OCI-LY7 (cell line): ENCODE results near the gene DAPK2. TPM values are rescaled to one million over a fixed set of nuclear protein-coding genes. Genes with fewer than 3 reads are reported as not detected.

Experiments
- BruUV-seq: library from RNA; stranded (reverse); fragments of 400-500 nt; replicated peaks from 2 replicates; lab custom pipeline; 2021; lab: Mats Ljungman, UMichigan
- CTCF ChIA-PET: fragments of 300-600 bp; sonication (Branson Sonifier 250); formaldehyde crosslinking; loops from one replicate; lab custom pipeline; 2022; ENCODE audit warnings: antibody characterized with exemption; ENCODE audit not compliant: unreplicated experiment; lab: Charles Lee
- POLR2A ChIA-PET: fragments of 300-600 bp; sonication (Branson Sonifier 250); formaldehyde crosslinking; loops from one replicate; lab custom pipeline; 2022; ENCODE audit warnings: antibody characterized with exemption; lab: Charles Lee
- DNase-seq: peaks from one replicate; pipeline ENCODE4 v3.0.0-alpha.2; 2015; ENCODE audit warnings: low spot score
- H2AFZ ChIP-seq: fragments of 200-600 bp; sonication (generic), shearing (Covaris generic); 2 replicates; pipeline ENCODE4 v1.6.1; 2014; ENCODE audit warnings: mild to moderate bottlenecking, antibody characterized with exemption, low read length, moderate library complexity
- H3K27ac ChIP-seq: fragments of 200-600 bp; sonication (generic); 2 replicates; pipeline ENCODE4 v1.5.1; 2014; ENCODE audit warnings: mixed run types, low read depth, mild to moderate bottlenecking, moderate library complexity, low read length, inconsistent platforms; ENCODE audit not compliant: poor library complexity, severe bottlenecking
- H3K36me3 ChIP-seq: fragments of 200-600 bp; sonication (generic); 2 replicates; pipeline ENCODE4 v1.6.1; 2014; ENCODE audit warnings: mild to moderate bottlenecking, antibody characterized with exemption, low read length, moderate library complexity, mixed read lengths; ENCODE audit not compliant: insufficient read depth
- H3K4me1 ChIP-seq: fragments of 200-600 bp; sonication (generic); 2 replicates; pipeline ENCODE4 v1.5.1; 2014; ENCODE audit warnings: mild to moderate bottlenecking, low read length; ENCODE audit not compliant: insufficient read depth, poor library complexity, severe bottlenecking
- H3K4me2 ChIP-seq: fragments of 200-600 bp; sonication (generic); 2 replicates; pipeline ENCODE4 v1.6.1; 2014; ENCODE audit warnings: mild to moderate bottlenecking, low read length
- H3K4me3 ChIP-seq: fragments of 200-600 bp; sonication (generic); 2 replicates; pipeline ENCODE4 v1.5.1; 2014; ENCODE audit warnings: mild to moderate bottlenecking, low read depth, low read length; ENCODE audit not compliant: poor library complexity, severe bottlenecking
- H3K79me2 ChIP-seq: fragments of 200-600 bp; sonication (generic); 2 replicates; pipeline ENCODE4 v1.6.1; 2016; ENCODE audit warnings: low read depth, mild to moderate bottlenecking, low read length, moderate library complexity, mixed read lengths; ENCODE audit not compliant: insufficient read depth
- H3K9me2 ChIP-seq: fragments of 200-600 bp; sonication (generic); 2 replicates; pipeline ENCODE4 v1.6.1; 2016; ENCODE audit warnings: mild to moderate bottlenecking, low read length, mixed read lengths; ENCODE audit not compliant: insufficient read depth
- H3K9me3 ChIP-seq: fragments of 200-600 bp; sonication (generic); 2 replicates; pipeline ENCODE4 v1.6.1; 2014; ENCODE audit warnings: mild to moderate bottlenecking, mixed run types, low read length, mixed read lengths
- H4K20me1 ChIP-seq: fragments of 200-600 bp; sonication (generic); 2 replicates; pipeline ENCODE4 v1.6.1; 2014; ENCODE audit warnings: mild to moderate bottlenecking, antibody characterized with exemption, low read length, moderate library complexity, mixed read lengths; ENCODE audit not compliant: insufficient read depth
- EZH2phosphoT487 ChIP-seq: fragments of 200-600 bp; sonication (generic); IDR thresholded peaks from 2 replicates; pipeline ENCODE4 v1.6.1; 2018; ENCODE audit warnings: low read depth, borderline replicate concordance, mild to moderate bottlenecking, mixed run types, antibody characterized with exemption, low read length, moderate library complexity, mixed read lengths
- intact Hi-C: fragments of 100-400 bp; cut with micrococcal nuclease; formaldehyde crosslinking; loops from one replicate; pipeline ENCODE4 v1.10.0; 2022; ENCODE audit not compliant: unreplicated experiment
- total RNA-seq, 2 experiments: library from RNA; depleted of rRNA in 1 of 2; stranded (reverse); fragments of >200 nt in 1 of 2; shearing (Covaris generic) in 1 of 2; gene quantifications; 2 replicates each; pipeline ENCODE4 v1.2.3, GENCODE V29; 2014 to 2022
- TF ChIP-seq, protein P1 (sequence below): fragments of 200-600 bp; sonication (generic); conservative IDR thresholded peaks from 2 replicates; pipeline ENCODE4 v1.5.1; 2014; ENCODE audit warnings: mild to moderate bottlenecking, antibody characterized with exemption, low read length, moderate library complexity, mixed read lengths

Gene DAPK2
- total RNA-seq, 2 experiments from 2014 or later, result 0.36 to 1.2 TPM

DNA sequence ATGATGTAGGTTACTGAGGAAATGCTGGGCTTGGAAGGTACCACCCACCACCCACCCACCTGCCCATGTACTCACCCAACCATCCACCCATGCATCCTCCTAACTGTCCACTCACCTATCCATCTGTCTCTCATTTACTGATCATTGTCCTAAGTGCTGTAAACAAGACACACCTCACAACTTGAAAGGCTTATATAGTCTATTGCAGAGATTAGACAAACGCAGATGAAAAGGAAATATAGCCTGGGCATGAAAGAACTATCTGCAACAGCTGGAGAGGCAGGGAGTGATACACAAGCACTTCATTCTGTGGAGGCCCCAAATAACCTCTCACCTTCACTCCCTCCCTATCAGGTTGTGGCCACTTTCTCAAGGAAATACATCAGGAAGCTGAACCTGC lies 54.0 kb downstream of the DAPK2 start:
- H3K27ac ChIP-seq, result peak overlapping the region; percentile 62
- no peaks in the 10 kb centered on the region for H3K36me3 ChIP-seq
- H3K4me2 ChIP-seq, result peak overlapping the region; percentile 31
- CTCF ChIA-PET, result no interaction called here
- H3K4me3 ChIP-seq, result peak overlapping the region; percentile 10
- no peaks in the 10 kb centered on the region for H3K9me2 ChIP-seq
- POLR2A ChIA-PET, result interaction anchor here (0.6 to 1.3 kb wide), 3 partner anchors 15 to 310 kb away, joined by 4 read pairs; no protein-coding TSS in a partner anchor
- no peaks in the 10 kb centered on the region for H4K20me1 ChIP-seq
- peak overlapping the region; percentile 47 for H2AFZ ChIP-seq
- peak; percentile 68 for DNase-seq
- H3K9me3 ChIP-seq, result no peaks in the 10 kb centered on the region
- peaks cover 30% of the 10 kb centered on the region for H3K4me1 ChIP-seq
- no peaks in the 10 kb centered on the region for H3K79me2 ChIP-seq
- no peak for TF ChIP-seq EZH2phosphoT487
- TF ChIP-seq, protein P1, sequence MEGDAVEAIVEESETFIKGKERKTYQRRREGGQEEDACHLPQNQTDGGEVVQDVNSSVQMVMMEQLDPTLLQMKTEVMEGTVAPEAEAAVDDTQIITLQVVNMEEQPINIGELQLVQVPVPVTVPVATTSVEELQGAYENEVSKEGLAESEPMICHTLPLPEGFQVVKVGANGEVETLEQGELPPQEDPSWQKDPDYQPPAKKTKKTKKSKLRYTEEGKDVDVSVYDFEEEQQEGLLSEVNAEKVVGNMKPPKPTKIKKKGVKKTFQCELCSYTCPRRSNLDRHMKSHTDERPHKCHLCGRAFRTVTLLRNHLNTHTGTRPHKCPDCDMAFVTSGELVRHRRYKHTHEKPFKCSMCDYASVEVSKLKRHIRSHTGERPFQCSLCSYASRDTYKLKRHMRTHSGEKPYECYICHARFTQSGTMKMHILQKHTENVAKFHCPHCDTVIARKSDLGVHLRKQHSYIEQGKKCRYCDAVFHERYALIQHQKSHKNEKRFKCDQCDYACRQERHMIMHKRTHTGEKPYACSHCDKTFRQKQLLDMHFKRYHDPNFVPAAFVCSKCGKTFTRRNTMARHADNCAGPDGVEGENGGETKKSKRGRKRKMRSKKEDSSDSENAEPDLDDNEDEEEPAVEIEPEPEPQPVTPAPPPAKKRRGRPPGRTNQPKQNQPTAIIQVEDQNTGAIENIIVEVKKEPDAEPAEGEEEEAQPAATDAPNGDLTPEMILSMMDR, result no peak
- intact Hi-C loops, result no loop called here
- no TSS peak for BruUV-seq

DNA sequence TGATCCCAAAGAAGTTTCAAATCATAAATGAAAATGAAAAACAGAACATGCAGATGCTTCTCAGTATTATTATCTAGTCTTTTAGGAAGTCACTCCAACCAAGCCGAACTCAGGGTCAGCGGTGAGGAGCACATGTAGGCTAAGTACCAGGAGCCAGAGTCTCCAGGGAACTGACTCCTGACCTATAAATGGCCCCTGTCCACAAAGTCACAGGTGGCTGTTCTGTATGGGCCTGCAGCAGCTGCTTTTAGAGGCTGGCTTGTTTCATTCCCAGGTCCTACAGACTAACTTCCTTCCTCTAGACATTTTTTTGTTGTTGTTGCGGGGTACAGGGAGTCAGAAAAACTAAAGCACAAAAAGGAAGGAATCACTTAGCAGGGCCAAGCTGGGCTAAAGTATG lies 54.6 kb downstream of the DAPK2 start:
- H4K20me1 ChIP-seq, result no peaks in the 10 kb centered on the region
- H3K9me2 ChIP-seq, result no peaks in the 10 kb centered on the region
- DNase-seq, result peak; percentile 45
- CTCF ChIA-PET, result no interaction called here
- no peaks in the 10 kb centered on the region for H3K36me3 ChIP-seq
- H3K27ac ChIP-seq, result peak overlapping the region; percentile 62
- POLR2A ChIA-PET, result interaction anchor here (0.6 to 1.3 kb wide), 3 partner anchors 15 to 309 kb away, joined by 4 read pairs; no protein-coding TSS in a partner anchor
- H3K4me1 ChIP-seq, result peaks cover 36% of the 10 kb centered on the region
- intact Hi-C loops, result no loop called here
- peak overlapping the region; percentile 10 for H3K4me3 ChIP-seq
- no peaks in the 10 kb centered on the region for H3K9me3 ChIP-seq
- no peak for TF ChIP-seq EZH2phosphoT487
- TF ChIP-seq, protein P1, result no peak
- BruUV-seq, result no TSS peak
- H3K4me2 ChIP-seq, result peak overlapping the region; percentile 31
- H3K79me2 ChIP-seq, result no peaks in the 10 kb centered on the region
- H2AFZ ChIP-seq, result peak overlapping the region; percentile 47; the same call in 1 of the 2 replicates

DNA sequence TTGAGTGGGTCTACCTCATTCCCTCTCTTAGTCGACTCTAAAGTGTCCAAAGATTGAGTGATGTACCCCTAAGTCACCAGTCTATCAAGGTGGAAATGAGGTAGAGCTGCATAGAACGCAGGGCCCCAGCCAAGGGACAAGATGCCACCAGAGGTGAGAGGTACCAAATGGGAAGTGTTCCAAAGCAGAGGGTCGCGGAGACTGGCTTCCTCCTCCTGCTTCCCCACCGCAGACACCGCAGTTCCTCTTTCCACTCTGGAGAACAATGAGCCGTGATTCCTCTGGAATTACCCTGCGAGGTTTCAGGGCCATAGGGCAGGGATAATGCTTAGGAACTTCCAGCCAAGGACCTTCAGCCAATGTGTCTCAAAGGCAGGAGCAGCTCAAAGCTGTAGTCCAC lies 55.8 kb downstream of the DAPK2 start:
- no peak for TF ChIP-seq EZH2phosphoT487
- TF ChIP-seq, protein P1, result no peak
- POLR2A ChIA-PET, result interaction anchor here (0.7 to 1.0 kb wide), 2 partner anchors 9 to 11 kb away, joined by 3 to 4 read pairs; no protein-coding TSS in a partner anchor
- no peak for DNase-seq
- Histone ChIP-seq H3K36me3 (no peaks in the 10 kb centered on the region), H3K9me2 (no peaks in the 10 kb centered on the region), H3K79me2 (no peaks in the 10 kb centered on the region), H3K4me2 (no peak overlapping the region), H3K4me3 (no peak overlapping the region), H3K9me3 (no peaks in the 10 kb centered on the region), H3K4me1 (peaks cover 44% of the 10 kb centered on the region), H3K27ac (peak overlapping the region; percentile 62), H2AFZ (no peak overlapping the region; the same call in 1 of the 2 replicates), H4K20me1 (no peaks in the 10 kb centered on the region)
- intact Hi-C loops, result no loop called here
- CTCF ChIA-PET, result no interaction called here
- no TSS peak for BruUV-seq
